Panc1 (cell line): ENCODE data around the gene ELMO1. TPM values are rescaled to one million over a fixed set of nuclear protein-coding genes. Genes with fewer than 3 reads are reported as not detected.

Source experiments
- ATAC-seq: fragments of 200-7000 bp; cut with Tn5 transposase; 2 replicates; pipeline ENCODE4 v1.9.1; 2020; ENCODE audit warnings: mild to moderate bottlenecking, moderate library complexity
- BruUV-seq: library from RNA; stranded (reverse); fragments of 400-500 nt; replicated peaks from 2 replicates; lab custom pipeline; 2021; lab: Mats Ljungman, UMichigan
- CTCF ChIA-PET: fragments of 300-600 bp; sonication (Branson Sonifier 250); formaldehyde crosslinking; loops from one replicate; lab custom pipeline; 2022; ENCODE audit warnings: antibody characterized with exemption; lab: Charles Lee
- POLR2A ChIA-PET: fragments of 300-600 bp; sonication (Branson Sonifier 250); formaldehyde crosslinking; loops from one replicate; lab custom pipeline; 2022; ENCODE audit warnings: antibody characterized with exemption; lab: Charles Lee
- DNase-seq: peaks from one replicate; pipeline ENCODE4 v3.0.0-alpha.2; 2010; ENCODE audit warnings: low read depth, low spot score
- H3K27ac ChIP-seq: 2 replicates; pipeline ENCODE4 v1.5.1; 2011; ENCODE audit warnings: mild to moderate bottlenecking, low read length, inconsistent platforms
- H3K27me3 ChIP-seq: fragments of 200-500 bp; sonication (Bioruptor generic); 2 replicates; pipeline ENCODE4 v1.6.0; 2014; ENCODE audit warnings: low read length, inconsistent platforms; ENCODE audit not compliant: control insufficient read depth, insufficient read depth
- H3K36me3 ChIP-seq: fragments of 200-500 bp; sonication (Bioruptor generic); 2 replicates; pipeline ENCODE4 v1.5.1; 2014; ENCODE audit warnings: inconsistent platforms, mild to moderate bottlenecking, low read length, moderate library complexity; ENCODE audit not compliant: control insufficient read depth, insufficient read depth
- H3K4me1 ChIP-seq: 2 replicates; pipeline ENCODE4 v1.5.1; 2011; ENCODE audit warnings: inconsistent platforms, mild to moderate bottlenecking, low read length, moderate library complexity; ENCODE audit not compliant: control insufficient read depth, insufficient read depth
- H3K4me3 ChIP-seq, 2 experiments: 2 replicates each; pipeline ENCODE4 v1.5.1; 2011 to 2012; ENCODE audit warnings: low read depth in 2 of 2, low read length in 2 of 2, mild to moderate bottlenecking in 2 of 2, inconsistent platforms in 1 of 2, moderate library complexity in 1 of 2
- H3K9me3 ChIP-seq: fragments of 200-500 bp; sonication (Bioruptor generic); 2 replicates; pipeline ENCODE4 v1.5.1; 2014; ENCODE audit warnings: low read depth, mild to moderate bottlenecking, inconsistent platforms, low read length, moderate library complexity; ENCODE audit not compliant: control insufficient read depth, insufficient read depth
- CTCF ChIP-seq: fragments of 450-650 bp; IDR thresholded peaks from 2 replicates; pipeline ENCODE4 v1.5.1; 2017; ENCODE audit warnings: mild to moderate bottlenecking
- POLR2AphosphoS5 ChIP-seq: IDR thresholded peaks from 2 replicates; pipeline ENCODE4 v1.6.1; 2012; ENCODE audit warnings: mild to moderate bottlenecking, low read depth, low read length, moderate library complexity
- REST ChIP-seq, 2 experiments: IDR thresholded peaks; 2 replicates each; pipeline ENCODE4 v1.6.1; 2011 to 2012; ENCODE audit warnings: low read depth in 2 of 2, control low read depth in 1 of 2, low read length in 1 of 2, mild to moderate bottlenecking in 1 of 2, moderate library complexity in 1 of 2; ENCODE audit not compliant: insufficient read depth in 1 of 2
- SIN3A ChIP-seq: IDR thresholded peaks from 2 replicates; pipeline ENCODE4 v1.6.1; 2012; ENCODE audit warnings: low read depth, mild to moderate bottlenecking, low read length, moderate library complexity, borderline replicate concordance; ENCODE audit not compliant: insufficient read depth
- TCF7L2 ChIP-seq: IDR thresholded peaks from 2 replicates; pipeline ENCODE4 v1.6.1; 2011; ENCODE audit warnings: mild to moderate bottlenecking, low read depth, low read length, inconsistent platforms
- in situ Hi-C: cut with HindIII; loops from 2 replicates; pipeline ENCODE4 v1.10.0; 2016; ENCODE audit warnings: low sequenced_read_pairs, low pct_unique_long_range_greater_than_20kb
- intact Hi-C: fragments of 100-400 bp; cut with micrococcal nuclease; formaldehyde crosslinking; loops from one replicate; pipeline ENCODE4 v1.10.0; 2022; ENCODE audit not compliant: unreplicated experiment
- total RNA-seq: library from RNA; stranded (reverse); gene quantifications from one replicate; pipeline ENCODE4 v1.2.1, GENCODE V29; 2021; ENCODE audit not compliant: unreplicated experiment

The ELMO1 gene
- total RNA-seq, 1 experiment from 2014 or later, result 0.80 TPM

GRCh38 chr7:37144423-37144822 lies 304.2 kb downstream of the ELMO1 start:
- intact Hi-C loops, result no loop called here
- Histone ChIP-seq H3K4me3 (no peak overlapping the region), H3K27ac (no peak overlapping the region), H3K36me3 (no peaks in the 10 kb centered on the region), H3K4me1 (no peaks in the 10 kb centered on the region), H3K9me3 (peaks cover under 1% of the 10 kb centered on the region; the same call in 1 of the 2 replicates), H3K27me3 (no peaks in the 10 kb centered on the region)
- ATAC-seq (no peak), DNase-seq (no peak)
- no peak for TF ChIP-seq SIN3A
- TF ChIP-seq REST (IDR thresholded peaks at IDR 0.05; ENCODE audit: insufficient read depth in 1 of 2, low read depth in 2 of 2, low read length in 1 of 2), result no peak
- TF ChIP-seq CTCF, result no peak
- TF ChIP-seq TCF7L2, result no peak
- no peak for TF ChIP-seq POLR2AphosphoS5
- ChIA-PET CTCF (no interaction called here), POLR2A (interaction anchor here (0.6 kb wide), 1 partner anchor 465 kb away, joined by 4 read pairs; no protein-coding TSS in a partner anchor)
- BruUV-seq, result no TSS peak
- in situ Hi-C loops, result no loop called here

GRCh38 chr7:37142958-37143357 lies 305.7 kb downstream of the ELMO1 start:
- intact Hi-C loops, result no loop called here
- BruUV-seq, result no TSS peak
- POLR2A ChIA-PET, result no interaction called here

More at GRCh38 chr7:37142958-37143357, 305.7 kb downstream of the ELMO1 start:
- no peaks in the 10 kb centered on the region for H3K36me3 ChIP-seq
- H3K27ac ChIP-seq, result no peak overlapping the region
- no peaks in the 10 kb centered on the region for H3K4me1 ChIP-seq
- no peak overlapping the region for H3K4me3 ChIP-seq
- no peaks in the 10 kb centered on the region for H3K27me3 ChIP-seq
- no peak for TF ChIP-seq REST (IDR thresholded peaks at IDR 0.05; ENCODE audit: insufficient read depth in 1 of 2, low read depth in 2 of 2, low read length in 1 of 2)
- TF ChIP-seq SIN3A, result no peak
- TF ChIP-seq POLR2AphosphoS5, result no peak
- no peak for TF ChIP-seq CTCF
- no peak for TF ChIP-seq TCF7L2
- CTCF ChIA-PET, result no interaction called here
- in situ Hi-C loops, result no loop called here
- peaks cover 4% of the 10 kb centered on the region; the same call in 1 of the 2 replicates for H3K9me3 ChIP-seq
- ATAC-seq (no peak), DNase-seq (no peak)
